RPMI7951 (cell line): Measurements from ENCODE around the gene ACOT9. TPM values are rescaled to one million over a fixed set of nuclear protein-coding genes. Genes with fewer than 3 reads are reported as not detected.
A peak's percentile ranks its signal among the peaks of the same experiment; 100 is the strongest.
"Not testable (repeated sequence)": the region's sequence is repeated elsewhere in the genome, so short reads cannot be mapped to it uniquely, and the experiment has no call there.

Experiments used
- DNase-seq: peaks from one replicate; pipeline ENCODE4 v3.0.0-alpha.2; 2012; ENCODE audit warnings: low read depth
- total RNA-seq: library from RNA; depleted of rRNA; stranded (reverse); fragments of >200 nt; shearing (Covaris generic); gene quantifications from 2 replicates; pipeline ENCODE4 v1.2.3, GENCODE V29; 2014; rRNA removed

Gene ACOT9
- 68.0 and 73.6 TPM in 2 replicates for total RNA-seq

- DNase-seq: peak; percentile 97
Measured at GRCh38 chrX:23742697-23743622, at the start of gene ACOT9. Gene ACOT9 (minus strand): TSS chrX:23743276. CDS start chrX:23743144, 132 bp downstream.

- no peak for DNase-seq
Measured at GRCh38 chrX:23790155-23790497, 47.0 kb upstream of the ACOT9 start.

GRCh38 chrX:23789386-23790154, 46.5 kb upstream of the ACOT9 start:
- DNase-seq: no peak

GRCh38 chrX:23788946-23789345, 45.9 kb upstream of the ACOT9 start:
- DNase-seq: no peak

GRCh38 chrX:23788521-23788920, 45.4 kb upstream of the ACOT9 start:
- DNase-seq: no peak

GRCh38 chrX:23787745-23788118, 44.7 kb upstream of the ACOT9 start:
- no peak for DNase-seq

GRCh38 chrX:23786268-23786815, 43.3 kb upstream of the ACOT9 start:
- DNase-seq: no peak

GRCh38 chrX:23785580-23785979, 42.5 kb upstream of the ACOT9 start:
- no peak for DNase-seq

GRCh38 chrX:23784470-23785331, 41.6 kb upstream of the ACOT9 start:
- peak; percentile 81 for DNase-seq

- no peak for DNase-seq
Measured at GRCh38 chrX:23783589-23784469, 40.8 kb upstream of the ACOT9 start.

- peak; percentile 96 for DNase-seq
Measured at GRCh38 chrX:23782863-23783588, 40.0 kb upstream of the ACOT9 start, which contains the start of gene SAT1. Gene SAT1 (plus strand): TSS chrX:23783173. CDS start chrX:23783352, 179 bp downstream.

GRCh38 chrX:23782455-23782854, 39.4 kb upstream of the ACOT9 start:
- peak; percentile 51 for DNase-seq

GRCh38 chrX:23779025-23779424, 35.9 kb upstream of the ACOT9 start:
- peak; percentile 91 for DNase-seq

- DNase-seq: no peak
Measured at GRCh38 chrX:23776363-23776762, 33.3 kb upstream of the ACOT9 start.

- DNase-seq: peak; percentile 25
Measured at GRCh38 chrX:23773601-23774175, 30.6 kb upstream of the ACOT9 start.

- DNase-seq: not testable (repeated sequence)
Measured at GRCh38 chrX:23771086-23771485, 28.0 kb upstream of the ACOT9 start.

GRCh38 chrX:23770142-23770541, 27.1 kb upstream of the ACOT9 start:
- no peak for DNase-seq

- no peak for DNase-seq
Measured at GRCh38 chrX:23766650-23767551, 23.8 kb upstream of the ACOT9 start.
